Mesendoderm (in vitro differentiated cells): ENCODE results near the gene EYA2.

Source experiments
- DNase-seq: peaks from one replicate; pipeline ENCODE4 v3.0.0; 2013
- H2AK5ac ChIP-seq: 2 replicates; pipeline ENCODE4 v1.6.1; 2013; ENCODE audit warnings: low read length, inconsistent platforms
- H2BK120ac ChIP-seq: 2 replicates; pipeline ENCODE4 v1.6.1; 2013; ENCODE audit warnings: low read depth, mild to moderate bottlenecking, low read length, moderate library complexity, mixed read lengths
- H2BK15ac ChIP-seq: replicated peaks from 2 replicates; pipeline ENCODE4 v1.6.1; 2013; ENCODE audit warnings: low read depth, mild to moderate bottlenecking, moderate library complexity
- H2BK5ac ChIP-seq: 2 replicates; pipeline ENCODE4 v1.6.1; 2013; ENCODE audit warnings: low read length, inconsistent platforms
- H3K18ac ChIP-seq: 2 replicates; pipeline ENCODE4 v1.6.1; 2013; ENCODE audit warnings: mild to moderate bottlenecking, low read length, mixed read lengths
- H3K23ac ChIP-seq: one replicate; pipeline ENCODE4 v1.6.1; 2013; ENCODE audit warnings: low read length
- H3K27ac ChIP-seq: 2 replicates; pipeline ENCODE4 v1.5.1; 2013; ENCODE audit warnings: low read depth, mild to moderate bottlenecking, inconsistent platforms, low read length, moderate library complexity
- H3K27me3 ChIP-seq: 2 replicates; pipeline ENCODE4 v1.6.1; 2013; ENCODE audit warnings: low read length, control low read depth, mild to moderate bottlenecking, inconsistent platforms; ENCODE audit not compliant: insufficient read depth, poor library complexity
- H3K36me3 ChIP-seq: 2 replicates; pipeline ENCODE4 v1.6.1; 2013; ENCODE audit warnings: low read length, inconsistent platforms; ENCODE audit not compliant: control insufficient read depth, insufficient read depth
- H3K4ac ChIP-seq: one replicate; pipeline ENCODE4 v1.6.1; 2013; ENCODE audit warnings: low read depth, mild to moderate bottlenecking, low read length, moderate library complexity
- H3K4me1 ChIP-seq: 2 replicates; pipeline ENCODE4 v1.6.1; 2013; ENCODE audit warnings: low read depth, low read length, inconsistent platforms; ENCODE audit not compliant: control insufficient read depth
- H3K4me2 ChIP-seq: 2 replicates; pipeline ENCODE4 v1.6.1; 2013; ENCODE audit warnings: low read length
- H3K4me3 ChIP-seq: 2 replicates; pipeline ENCODE4 v1.5.1; 2013; ENCODE audit warnings: mild to moderate bottlenecking, low read length
- H3K56ac ChIP-seq: one replicate; pipeline ENCODE4 v1.6.1; 2013; ENCODE audit warnings: low read length
- H3K79me1 ChIP-seq: 2 replicates; pipeline ENCODE4 v1.6.1; 2013; ENCODE audit warnings: low read length, inconsistent platforms
- H3K79me2 ChIP-seq: 2 replicates; pipeline ENCODE4 v1.6.1; 2013; ENCODE audit warnings: mild to moderate bottlenecking, low read length; ENCODE audit not compliant: control insufficient read depth, insufficient read depth
- H3K9ac ChIP-seq: 2 replicates; pipeline ENCODE4 v1.6.1; 2013; ENCODE audit warnings: low read length, inconsistent platforms
- H4K5ac ChIP-seq: one replicate; pipeline ENCODE4 v1.6.1; 2013; ENCODE audit warnings: low read length
- H4K8ac ChIP-seq: one replicate; pipeline ENCODE4 v1.6.1; 2013; ENCODE audit warnings: low read depth, mild to moderate bottlenecking, control low read depth, low read length, moderate library complexity
- WGBS: extraction: QIAGEN DNeasy Blood & Tissue Kit; methylation state at CpG from one replicate; pipeline ENCODE4 v1.1.7; 2013; ENCODE audit warnings: low lambda C conversion rate, missing lambda C conversion rate; ENCODE audit not compliant: insufficient coverage; ENCODE audit errors: extremely low coverage; 5-methylcytosine and 5-hydroxymethylcytosine counted together

The EYA2 gene

DNA sequence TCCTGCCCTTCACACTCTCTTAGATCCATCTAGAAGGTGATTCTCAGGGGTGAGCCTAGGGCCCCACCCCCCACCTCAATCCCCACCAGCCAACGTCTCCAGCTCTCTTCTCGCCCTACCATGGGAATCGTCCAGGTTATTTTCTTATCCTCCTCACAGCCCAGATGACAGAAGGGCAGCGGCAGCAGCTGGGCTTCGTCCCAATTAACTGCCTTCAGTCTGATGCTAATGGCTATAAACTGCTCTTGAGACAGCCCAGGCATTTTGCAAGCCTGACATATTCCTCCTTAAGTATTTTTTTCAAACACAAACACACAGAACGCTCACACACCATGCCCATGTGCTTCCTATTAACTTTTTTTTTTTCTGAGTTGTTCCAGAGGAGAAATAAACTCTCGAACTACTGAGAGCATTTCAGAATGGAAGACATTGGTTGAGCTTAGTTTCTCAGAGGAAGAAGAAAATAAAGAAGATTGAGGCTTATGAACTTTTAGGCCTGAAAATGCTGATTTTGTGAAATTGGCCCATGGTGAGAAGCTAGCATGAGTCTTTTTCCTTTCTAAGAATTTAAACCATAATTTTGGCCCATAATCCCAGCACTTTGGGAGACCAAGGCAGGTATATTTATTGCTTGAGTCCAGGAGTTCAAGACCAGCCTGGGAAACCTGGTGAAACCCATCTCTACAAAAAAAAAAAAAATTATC is 124.6 kb downstream of the EYA2 start:
- no peak overlapping the region for H3K4me2 ChIP-seq
- H3K79me2 ChIP-seq, result no peaks in the 10 kb centered on the region
- no peak overlapping the region for H3K9ac ChIP-seq
- H3K4me1 ChIP-seq, result no peaks in the 10 kb centered on the region
- no peaks in the 10 kb centered on the region for H3K36me3 ChIP-seq
- no peak overlapping the region for H2AK5ac ChIP-seq
- H3K23ac ChIP-seq, result no peak overlapping the region
- no peaks in the 10 kb centered on the region for H3K27me3 ChIP-seq
- no peak overlapping the region for H4K8ac ChIP-seq
- no peak overlapping the region for H2BK120ac ChIP-seq
- no peaks in the 10 kb centered on the region for H3K79me1 ChIP-seq
- H3K56ac ChIP-seq, result no peak overlapping the region
- H3K27ac ChIP-seq, result no peak overlapping the region
- H2BK15ac ChIP-seq, result no peak overlapping the region
- no peak overlapping the region for H3K18ac ChIP-seq
- H3K4ac ChIP-seq, result no peak overlapping the region
- no peak overlapping the region for H3K4me3 ChIP-seq
- H4K5ac ChIP-seq, result no peak overlapping the region
- no peak for DNase-seq
- no peak overlapping the region for H2BK5ac ChIP-seq
- WGBS, result no CpG with 5 or more reads among the region's 7 CpGs

DNA sequence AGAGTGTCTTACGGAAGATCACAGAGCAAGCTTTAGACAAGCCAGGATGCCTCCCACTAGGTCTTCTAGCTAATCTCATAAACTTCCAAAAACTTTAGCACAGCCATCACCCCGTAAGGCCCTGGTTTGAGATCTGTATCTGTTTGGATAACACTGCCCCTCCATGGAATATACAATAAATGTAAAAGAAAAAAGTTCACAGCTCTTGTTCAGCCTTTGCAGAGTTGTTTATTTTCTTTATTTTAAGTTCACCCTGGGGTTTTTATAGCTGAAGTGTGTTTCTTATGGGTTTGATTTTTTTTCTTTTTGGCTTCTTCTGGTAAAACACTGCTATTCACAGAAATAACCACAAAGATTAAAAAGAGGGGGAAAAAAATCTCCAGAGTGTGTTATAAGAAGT is 125.6 kb downstream of the EYA2 start:
- H3K4me2 ChIP-seq, result no peak overlapping the region
- no peak for DNase-seq
- H3K79me2 ChIP-seq, result no peaks in the 10 kb centered on the region
- no peak overlapping the region for H3K56ac ChIP-seq
- no peak overlapping the region for H2BK15ac ChIP-seq
- no CpG with 5 or more reads among the region's 2 CpGs for WGBS
- H3K23ac ChIP-seq, result no peak overlapping the region
- no peak overlapping the region for H4K5ac ChIP-seq
- H2BK5ac ChIP-seq, result no peak overlapping the region
- H3K36me3 ChIP-seq, result no peaks in the 10 kb centered on the region
- H3K79me1 ChIP-seq, result no peaks in the 10 kb centered on the region
- H3K4me1 ChIP-seq, result no peaks in the 10 kb centered on the region
- no peak overlapping the region for H3K4me3 ChIP-seq
- no peak overlapping the region for H3K18ac ChIP-seq
- no peaks in the 10 kb centered on the region for H3K27me3 ChIP-seq
- no peak overlapping the region for H2BK120ac ChIP-seq
- H3K27ac ChIP-seq, result no peak overlapping the region
- no peak overlapping the region for H2AK5ac ChIP-seq
- no peak overlapping the region for H3K9ac ChIP-seq
- no peak overlapping the region for H3K4ac ChIP-seq
- H4K8ac ChIP-seq, result no peak overlapping the region

- no peaks in the 10 kb centered on the region for H3K36me3 ChIP-seq
- no peak overlapping the region for H3K27ac ChIP-seq
Observed at GRCh38 chr20:47021850-47022249, 127.2 kb downstream of the EYA2 start.

DNA sequence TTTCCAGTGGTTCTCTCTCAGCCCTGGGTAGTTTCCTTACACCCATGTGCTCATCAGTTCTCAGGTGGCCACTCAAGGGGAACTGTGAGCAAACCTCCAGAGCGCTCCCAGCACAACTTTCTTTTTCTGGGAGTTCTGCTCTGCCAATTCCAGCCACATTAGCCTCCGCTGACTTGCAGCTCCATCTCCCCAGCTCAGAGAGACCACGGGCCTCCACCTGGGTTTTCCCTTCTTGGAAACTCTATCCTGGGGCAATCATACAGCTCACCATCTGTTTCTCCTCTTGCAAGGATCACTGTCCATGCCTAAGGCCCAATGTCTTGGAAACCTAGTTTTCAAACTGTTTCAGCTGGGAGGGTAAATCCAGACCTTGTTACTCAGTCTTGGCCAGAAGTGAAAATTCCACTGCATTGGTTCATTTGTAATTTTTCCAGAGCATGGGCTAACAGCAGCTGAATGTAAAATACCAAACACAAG is 129.9 kb downstream of the EYA2 start:
- no peak overlapping the region for H3K4me2 ChIP-seq
- no peak overlapping the region for H3K18ac ChIP-seq
- no peak overlapping the region for H2BK120ac ChIP-seq
- H2AK5ac ChIP-seq, result no peak overlapping the region
- no peak overlapping the region for H2BK5ac ChIP-seq
- H3K4me3 ChIP-seq, result no peak overlapping the region
- H2BK15ac ChIP-seq, result no peak overlapping the region
- no peak overlapping the region for H3K4ac ChIP-seq
- H3K27ac ChIP-seq, result no peak overlapping the region
- no peaks in the 10 kb centered on the region for H3K27me3 ChIP-seq
- H3K23ac ChIP-seq, result no peak overlapping the region
- no CpG with 5 or more reads among the region's 3 CpGs for WGBS
- no peaks in the 10 kb centered on the region for H3K36me3 ChIP-seq
- no peaks in the 10 kb centered on the region for H3K79me2 ChIP-seq
- no peak overlapping the region for H4K5ac ChIP-seq
- H3K4me1 ChIP-seq, result no peaks in the 10 kb centered on the region
- no peak overlapping the region for H3K9ac ChIP-seq
- H4K8ac ChIP-seq, result no peak overlapping the region
- no peak for DNase-seq
- H3K56ac ChIP-seq, result no peak overlapping the region
- no peaks in the 10 kb centered on the region for H3K79me1 ChIP-seq

More at GRCh38 chr20:47021850-47022249, 127.2 kb downstream of the EYA2 start:
- DNase-seq, result no peak
- H3K4me1 ChIP-seq, result no peaks in the 10 kb centered on the region
- no peaks in the 10 kb centered on the region for H3K79me1 ChIP-seq
- H3K4me2 ChIP-seq, result no peak overlapping the region
- no peak overlapping the region for H3K4me3 ChIP-seq
- H3K79me2 ChIP-seq, result no peaks in the 10 kb centered on the region
- no peak overlapping the region for H4K5ac ChIP-seq
- no peak overlapping the region for H2AK5ac ChIP-seq
- H2BK15ac ChIP-seq, result no peak overlapping the region
- no peak overlapping the region for H2BK120ac ChIP-seq
- no peak overlapping the region for H3K9ac ChIP-seq
- no CpG with 5 or more reads among the region's 4 CpGs for WGBS
- H3K56ac ChIP-seq, result no peak overlapping the region
- no peak overlapping the region for H3K4ac ChIP-seq
- H3K18ac ChIP-seq, result no peak overlapping the region
- no peaks in the 10 kb centered on the region for H3K27me3 ChIP-seq
- H2BK5ac ChIP-seq, result no peak overlapping the region
- no peak overlapping the region for H4K8ac ChIP-seq
- H3K23ac ChIP-seq, result no peak overlapping the region

DNA sequence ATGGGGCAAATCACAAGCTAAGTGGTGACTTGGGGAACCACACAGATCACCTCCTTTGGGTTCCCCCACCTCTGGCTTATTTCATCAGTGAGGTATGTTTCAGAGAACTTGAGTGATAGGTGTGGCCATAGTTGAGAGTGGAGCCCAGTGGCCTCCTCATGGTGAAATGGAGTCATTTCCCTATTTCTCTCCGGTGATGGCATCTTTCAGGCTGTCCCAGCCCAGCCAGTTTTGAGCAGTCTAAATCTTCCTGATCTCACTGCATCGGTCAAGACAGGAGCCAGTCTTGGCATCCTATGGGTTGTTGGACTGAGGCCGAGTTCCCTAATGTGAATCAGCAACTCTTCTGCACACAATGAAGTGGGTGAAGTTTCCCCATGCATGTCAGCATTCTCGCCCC is 132.4 kb downstream of the EYA2 start:
- Histone ChIP-seq H3K23ac (no peak overlapping the region), H3K56ac (no peak overlapping the region), H2BK120ac (no peak overlapping the region), H2BK5ac (no peak overlapping the region), H3K27ac (no peak overlapping the region), H3K4me2 (no peak overlapping the region), H3K79me1 (no peaks in the 10 kb centered on the region), H3K9ac (no peak overlapping the region), H4K8ac (no peak overlapping the region), H3K4me1 (no peaks in the 10 kb centered on the region), H3K79me2 (no peaks in the 10 kb centered on the region), H3K18ac (no peak overlapping the region), H3K4ac (no peak overlapping the region), H2BK15ac (no peak overlapping the region), H3K4me3 (no peak overlapping the region), H4K5ac (no peak overlapping the region), H2AK5ac (no peak overlapping the region), H3K27me3 (no peaks in the 10 kb centered on the region), H3K36me3 (no peaks in the 10 kb centered on the region)
- no CpG with 5 or more reads among the region's 4 CpGs for WGBS
- no peak for DNase-seq

DNA sequence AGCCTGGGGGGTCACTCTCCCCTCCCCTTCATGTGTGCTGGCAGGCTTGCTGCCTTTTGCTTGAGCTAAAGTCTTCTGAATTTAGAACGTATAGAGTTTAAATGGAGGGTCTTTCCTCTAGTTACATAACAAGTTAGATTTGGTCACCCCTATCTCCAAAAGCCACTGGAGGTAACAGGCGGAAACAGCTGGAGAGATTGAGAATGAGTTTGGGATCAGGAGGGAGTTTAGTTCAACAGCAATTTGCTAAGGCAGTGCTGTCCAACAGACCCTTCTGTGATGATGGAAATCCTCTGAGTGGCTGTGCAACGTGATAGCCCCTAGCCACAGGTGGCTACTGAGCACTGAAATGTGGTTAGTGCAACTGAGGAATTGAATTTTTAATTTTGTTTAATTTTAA is 132.8 kb downstream of the EYA2 start:
- Histone ChIP-seq H3K79me2 (no peaks in the 10 kb centered on the region), H2AK5ac (no peak overlapping the region)
- WGBS, result no CpG with 5 or more reads among the region's 3 CpGs

More for the DNA sequence above, 132.8 kb downstream of the EYA2 start:
- Histone ChIP-seq H4K5ac (no peak overlapping the region), H3K56ac (no peak overlapping the region), H4K8ac (no peak overlapping the region), H3K9ac (no peak overlapping the region), H3K18ac (no peak overlapping the region), H3K27ac (no peak overlapping the region), H2BK120ac (no peak overlapping the region), H3K4ac (no peak overlapping the region), H3K4me1 (no peaks in the 10 kb centered on the region), H3K36me3 (no peaks in the 10 kb centered on the region), H3K79me1 (no peaks in the 10 kb centered on the region), H2BK5ac (no peak overlapping the region), H3K27me3 (no peaks in the 10 kb centered on the region), H2BK15ac (no peak overlapping the region), H3K23ac (no peak overlapping the region), H3K4me2 (no peak overlapping the region), H3K4me3 (no peak overlapping the region)
- no peak for DNase-seq
